8988T (cell line): ENCODE measurements around the gene RBM46.
"Not testable (repeated sequence)": the region's sequence is repeated elsewhere in the genome, so short reads cannot be mapped to it uniquely, and the experiment has no call there.

Experiments
- DNase-seq: peaks from one replicate; pipeline ENCODE4 v3.0.0; 2011

The RBM46 gene

DNA sequence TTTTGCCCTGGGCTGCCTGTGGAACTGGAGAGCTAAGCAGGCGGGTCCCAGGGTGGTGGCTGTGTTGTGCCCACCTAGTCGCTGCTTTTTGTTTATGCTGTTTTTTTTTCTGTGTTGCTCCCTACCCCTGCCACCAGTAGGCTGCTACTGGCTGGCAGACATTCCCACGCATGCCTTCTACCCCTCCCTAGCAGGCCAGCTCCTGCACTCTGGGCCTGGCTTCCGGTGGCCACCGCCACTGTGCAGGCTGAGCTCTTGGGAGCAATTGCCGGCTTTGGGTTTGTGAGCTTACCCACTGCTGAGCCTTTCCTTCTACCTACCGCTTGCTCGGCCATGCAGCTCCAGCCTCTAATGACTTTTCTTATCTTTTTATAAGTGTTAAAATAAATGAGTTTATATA, 57.6 kb downstream of the RBM46 start:
- DNase-seq, result no peak

DNA sequence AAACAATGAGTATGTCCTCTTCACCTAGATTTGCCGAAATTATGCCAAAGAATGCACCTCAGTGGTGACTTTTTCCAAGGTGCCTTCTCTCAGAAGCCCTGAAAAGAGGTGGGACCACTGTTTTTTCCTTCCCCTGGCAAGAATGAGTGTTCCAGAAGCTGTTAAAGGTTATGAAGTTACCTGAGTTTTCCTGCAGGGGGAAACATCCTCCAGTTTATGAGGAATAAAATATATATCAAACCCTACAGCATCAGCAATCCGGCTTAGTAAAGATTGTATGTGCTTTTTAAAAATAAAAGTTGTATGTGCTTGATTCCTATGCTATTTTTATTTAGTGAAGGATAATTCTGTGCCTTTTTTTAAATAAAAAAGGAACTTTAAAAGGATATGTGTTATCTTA, 73.3 kb downstream of the RBM46 start:
- no peak for DNase-seq

- DNase-seq, result no peak
Measured at GRCh38 chr4:154858166-154858565, 77.1 kb downstream of the RBM46 start.

DNA sequence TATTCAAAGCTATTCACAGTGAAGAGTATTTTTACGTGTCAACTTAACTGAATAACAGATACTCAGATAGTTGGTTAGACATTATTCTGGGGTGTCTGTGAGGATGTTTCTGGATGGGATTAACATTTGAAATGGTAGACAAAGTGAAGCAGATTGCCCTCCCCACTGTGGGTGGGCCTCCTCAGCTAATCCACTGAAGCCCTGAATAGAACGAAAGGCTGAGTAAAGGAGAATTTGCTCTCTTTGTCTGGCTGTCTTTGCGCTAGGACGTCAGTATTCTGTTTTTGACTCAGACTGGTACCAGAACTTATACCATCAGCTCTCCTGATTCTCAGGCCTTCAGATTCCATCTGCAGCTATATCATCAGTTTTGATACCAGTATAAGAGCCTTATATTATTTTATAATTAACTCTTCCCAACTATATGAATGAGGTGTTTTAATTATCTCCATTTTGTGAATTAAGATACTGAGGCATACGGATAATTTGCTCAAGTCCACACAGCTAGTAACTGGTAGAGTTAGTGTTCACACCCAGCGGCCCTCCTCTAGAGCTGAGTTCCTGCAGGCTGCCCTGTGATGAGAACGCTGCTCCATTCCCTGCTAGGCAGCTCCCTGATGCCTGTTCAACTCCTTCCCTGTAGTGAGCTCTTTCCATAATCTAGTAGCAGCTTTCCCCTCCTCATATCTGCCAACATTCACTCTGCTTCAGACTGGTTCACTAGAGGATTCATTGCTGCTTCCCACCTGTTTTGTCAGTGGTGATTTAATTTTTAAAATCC, 87.5 kb downstream of the RBM46 start:
- DNase-seq, result no peak

DNA sequence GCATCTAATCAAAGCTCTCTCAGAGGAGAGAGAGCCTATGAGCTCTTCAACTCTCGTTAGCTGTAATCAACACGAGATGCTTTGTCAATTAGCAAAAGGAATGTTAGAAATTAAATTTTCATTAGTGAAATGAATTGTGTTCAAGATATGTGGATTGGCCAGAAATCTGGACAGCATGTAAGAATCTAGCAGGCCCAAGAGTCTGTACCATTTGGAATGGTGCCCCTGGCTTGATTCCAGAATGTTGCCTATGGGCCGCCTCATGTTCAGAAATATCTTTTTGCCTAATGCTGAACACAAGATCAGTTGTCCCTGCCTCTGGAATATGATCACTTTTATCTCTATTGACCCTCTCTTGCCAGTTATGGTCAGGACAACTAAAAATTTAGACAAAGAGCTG, 88.2 kb downstream of the RBM46 start:
- DNase-seq, result no peak

DNA sequence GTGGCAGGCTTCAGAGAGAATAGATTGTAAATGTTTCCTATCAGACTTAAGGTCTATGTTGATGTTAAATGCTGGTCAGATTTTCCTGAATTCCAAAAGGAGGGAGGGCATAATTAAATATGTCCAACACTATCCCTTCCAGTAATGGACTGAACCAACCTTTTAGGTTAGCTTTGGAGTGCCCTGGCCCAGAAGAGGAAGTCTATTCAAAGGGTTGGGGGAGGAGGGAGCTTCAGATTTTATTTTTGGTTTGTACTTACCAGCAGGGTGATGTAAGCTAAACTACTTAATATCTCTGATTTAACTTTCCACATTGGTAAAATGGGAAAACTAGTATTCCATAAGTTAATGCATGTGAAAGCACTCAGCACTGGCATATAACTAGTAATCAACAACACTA, 91.1 kb downstream of the RBM46 start:
- DNase-seq, result no peak

GRCh38 chr4:154874049-154874448, 93.0 kb downstream of the RBM46 start:
- not testable (repeated sequence) for DNase-seq

- DNase-seq, result no peak
Measured at GRCh38 chr4:154877110-154877760, 96.2 kb downstream of the RBM46 start.
